ENCODE data around the gene SOWAHC. TPM values are rescaled to one million over a fixed set of nuclear protein-coding genes. Genes with fewer than 3 reads are reported as not detected.

SOWAHC gene
- total RNA-seq, 1 experiment from 2014 or later, result 18.6 TPM

GRCh38 chr2:109595644-109596043 is 18.5 kb upstream of the SOWAHC start:
- no peak for DNase-seq (ENCODE audit: low spot score)

GRCh38 chr2:109597283-109597682 is 16.9 kb upstream of the SOWAHC start:
- no peak for ATAC-seq
- Mint-ChIP-seq H3K27ac (no peak overlapping the region), H3K36me3 (peaks cover 5% of the 10 kb centered on the region; the same call in 1 of the 2 replicates), H3K27me3 (ENCODE audit: low read depth) (no peaks in the 10 kb centered on the region), H3K4me1 (peaks cover 28% of the 10 kb centered on the region), H3K9me3 (no peaks in the 10 kb centered on the region), H3K4me3 (no peak overlapping the region)
- no peak for DNase-seq (ENCODE audit: low spot score)
- ChIA-PET CTCF (no interaction called here), POLR2A (interaction anchor here (0.9 kb wide), 1 partner anchor 17 kb away, joined by 4 read pairs; the partner anchor contains the start of genes SEPTIN10 and SOWAHC)
- no peak for TF ChIP-seq NR3C1 (CRISPR knock-in tag; conservative IDR thresholded peaks at IDR 0.05; ENCODE audit: low read depth)
- no peak for TF ChIP-seq ELF4 (CRISPR knock-in tag; IDR thresholded peaks at IDR 0.05; ENCODE audit: low read depth)

More at GRCh38 chr2:109595644-109596043, 18.5 kb upstream of the SOWAHC start:
- ChIA-PET POLR2A (no interaction called here), CTCF (interaction anchor here (1.2 kb wide), 1 partner anchor 120 kb away, joined by 3 read pairs; no protein-coding TSS in a partner anchor)
- no peaks in the 10 kb centered on the region for H3K27me3 Mint-ChIP-seq (ENCODE audit: low read depth)
- H3K4me3 Mint-ChIP-seq, result no peak overlapping the region
- no peak for ATAC-seq
- H3K27ac Mint-ChIP-seq, result no peak overlapping the region; the same call in 1 of the 2 replicates
- no peaks in the 10 kb centered on the region for H3K9me3 Mint-ChIP-seq
- no peak for TF ChIP-seq EMX1 (CRISPR knock-in tag; IDR thresholded peaks at IDR 0.05)
- TF ChIP-seq NR2C2 (CRISPR knock-in tag; IDR thresholded peaks at IDR 0.05), result no peak
- no peak for TF ChIP-seq SP1 (CRISPR knock-in tag; conservative IDR thresholded peaks at IDR 0.05)
- TF ChIP-seq GTF2I (CRISPR knock-in tag; conservative IDR thresholded peaks at IDR 0.05), result no peak
- no peak for TF ChIP-seq ATF1 (CRISPR knock-in tag; IDR thresholded peaks at IDR 0.05)
- TF ChIP-seq ZNF232 (CRISPR knock-in tag; IDR thresholded peaks at IDR 0.05), result no peak
- peaks cover 5% of the 10 kb centered on the region; the same call in 1 of the 2 replicates for H3K36me3 Mint-ChIP-seq
- peaks cover 12% of the 10 kb centered on the region for H3K4me1 Mint-ChIP-seq

GRCh38 chr2:109601783-109602182 is 12.4 kb upstream of the SOWAHC start:
- ChIA-PET POLR2A (interaction anchor here (1.4 kb wide), 1 partner anchor 12 kb away, joined by 6 read pairs; the partner anchor contains the start of genes SEPTIN10 and SOWAHC), CTCF (interaction anchor here (0.7 to 1.3 kb wide), 3 partner anchors 56 to 134 kb away, joined by 3 read pairs; no protein-coding TSS in a partner anchor)
- Mint-ChIP-seq H3K4me3 (no peak overlapping the region), H3K27me3 (ENCODE audit: low read depth) (no peaks in the 10 kb centered on the region), H3K36me3 (no peaks in the 10 kb centered on the region; the same call in 1 of the 2 replicates), H3K4me1 (peaks cover 40% of the 10 kb centered on the region), H3K27ac (peak overlapping the region; percentile 30), H3K9me3 (no peaks in the 10 kb centered on the region)
- TF ChIP-seq ZBTB21 (CRISPR knock-in tag; IDR thresholded peaks at IDR 0.05; ENCODE audit: borderline replicate concordance), result no peak
- no peak for TF ChIP-seq ZNF317 (CRISPR knock-in tag; IDR thresholded peaks at IDR 0.05; ENCODE audit: borderline replicate concordance, low read depth)
- no peak for TF ChIP-seq ZNF532 (CRISPR knock-in tag; IDR thresholded peaks at IDR 0.05; ENCODE audit: borderline replicate concordance)
- TF ChIP-seq ZBTB43 (CRISPR knock-in tag; IDR thresholded peaks at IDR 0.05), result no peak
- no peak for TF ChIP-seq JUN (CRISPR knock-in tag; IDR thresholded peaks at IDR 0.05)
- TF ChIP-seq ZNF671 (CRISPR knock-in tag; IDR thresholded peaks at IDR 0.05), result no peak
- TF ChIP-seq ZNF423 (CRISPR knock-in tag; IDR thresholded peaks at IDR 0.05), result no peak
- no peak for TF ChIP-seq ZNF512 (CRISPR knock-in tag; IDR thresholded peaks at IDR 0.05; ENCODE audit: borderline replicate concordance)
- TF ChIP-seq NR2C2 (CRISPR knock-in tag; IDR thresholded peaks at IDR 0.05), result no peak
- no peak for ATAC-seq
- DNase-seq (ENCODE audit: low spot score), result no peak

Data from WTC11 (cell line).